ENCODE results near the gene TMEM179B. TPM values are rescaled to one million over a fixed set of nuclear protein-coding genes. Genes with fewer than 3 reads are reported as not detected.

TMEM179B gene
- total RNA-seq, 1 donor from 2014 or later = 51.3 TPM

DNA sequence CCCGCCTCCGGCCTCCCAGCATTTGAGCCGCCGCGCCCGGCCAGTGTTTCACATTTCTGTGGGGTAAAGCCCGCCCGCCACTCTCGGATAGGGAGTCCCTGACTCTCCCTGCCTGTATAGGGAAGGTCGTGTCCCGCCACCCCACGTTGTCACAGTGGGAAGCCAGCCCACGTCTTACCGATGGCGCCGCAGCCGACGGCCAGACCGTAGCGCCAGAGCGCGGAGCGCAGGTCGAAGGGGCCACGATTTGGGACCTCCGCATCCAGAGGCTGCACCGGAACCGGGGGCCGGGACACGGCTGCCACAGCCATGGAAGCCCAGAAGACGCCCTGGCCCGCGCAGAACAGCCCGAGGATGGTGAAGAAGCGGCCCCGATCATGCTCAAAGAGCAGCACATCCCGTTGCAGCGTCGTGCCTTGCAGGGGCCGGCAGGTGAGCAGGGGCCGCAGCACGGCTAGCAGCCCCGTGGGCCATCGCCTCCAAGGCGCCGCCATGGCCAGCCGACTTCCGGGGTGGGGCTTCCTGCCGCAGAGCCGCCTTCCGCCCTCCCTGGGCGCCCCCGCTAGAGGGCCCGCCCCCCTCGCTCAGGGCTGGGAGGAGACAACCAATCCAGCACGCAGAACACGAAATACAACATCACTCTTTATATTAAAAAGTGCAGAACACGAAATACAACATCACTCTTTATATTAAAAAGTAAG lies 4.4 kb downstream of the TMEM179B start, which contains the start of gene TMEM223:
Gene TMEM223, minus strand, starts transcription at position 506 of the 701 bp plus-strand sequence. Its CDS starts 12 bp downstream, at position 494.
- peak within 1 kb of the TSS; percentile 87 for H3K9ac ChIP-seq (ENCODE audit: low read length)
- H3K4me2 ChIP-seq (ENCODE audit: low read length) = peak within 1 kb of the TSS; percentile 98
- H3K4me3 Mint-ChIP-seq (ENCODE audit: unreplicated experiment) = peak within 1 kb of the TSS; percentile 89
- H3K27me3 ChIP-seq (ENCODE audit: insufficient read depth, low read length) = no peaks in the 10 kb centered on the region
- H3K4me1 Mint-ChIP-seq (ENCODE audit: low read depth, unreplicated experiment) = peaks cover 19% of the 10 kb centered on the region
- no peaks in the 10 kb centered on the region for H3K9me3 Mint-ChIP-seq (ENCODE audit: unreplicated experiment)
- FAIRE-seq (no peak), DNase-seq (ENCODE audit: low read depth) (peak; percentile 49)
- H3K27ac Mint-ChIP-seq (ENCODE audit: unreplicated experiment) = peak within 1 kb of the TSS; percentile 86
- TF ChIP-seq, protein P1, sequence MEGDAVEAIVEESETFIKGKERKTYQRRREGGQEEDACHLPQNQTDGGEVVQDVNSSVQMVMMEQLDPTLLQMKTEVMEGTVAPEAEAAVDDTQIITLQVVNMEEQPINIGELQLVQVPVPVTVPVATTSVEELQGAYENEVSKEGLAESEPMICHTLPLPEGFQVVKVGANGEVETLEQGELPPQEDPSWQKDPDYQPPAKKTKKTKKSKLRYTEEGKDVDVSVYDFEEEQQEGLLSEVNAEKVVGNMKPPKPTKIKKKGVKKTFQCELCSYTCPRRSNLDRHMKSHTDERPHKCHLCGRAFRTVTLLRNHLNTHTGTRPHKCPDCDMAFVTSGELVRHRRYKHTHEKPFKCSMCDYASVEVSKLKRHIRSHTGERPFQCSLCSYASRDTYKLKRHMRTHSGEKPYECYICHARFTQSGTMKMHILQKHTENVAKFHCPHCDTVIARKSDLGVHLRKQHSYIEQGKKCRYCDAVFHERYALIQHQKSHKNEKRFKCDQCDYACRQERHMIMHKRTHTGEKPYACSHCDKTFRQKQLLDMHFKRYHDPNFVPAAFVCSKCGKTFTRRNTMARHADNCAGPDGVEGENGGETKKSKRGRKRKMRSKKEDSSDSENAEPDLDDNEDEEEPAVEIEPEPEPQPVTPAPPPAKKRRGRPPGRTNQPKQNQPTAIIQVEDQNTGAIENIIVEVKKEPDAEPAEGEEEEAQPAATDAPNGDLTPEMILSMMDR (IDR thresholded peaks at IDR 0.05; ENCODE audit: insufficient read depth, low read depth, low read length) = no peak
- TF ChIP-seq EZH2 (IDR thresholded peaks at IDR 0.05; ENCODE audit: insufficient read depth, low read length) = no peak
- H3K36me3 Mint-ChIP-seq (ENCODE audit: low read depth, unreplicated experiment) = peaks cover 25% of the 10 kb centered on the region
- peaks cover 49% of the 10 kb centered on the region for H4K20me1 ChIP-seq (ENCODE audit: insufficient read depth, low read length)
- peaks cover 38% of the 10 kb centered on the region for H3K36me3 ChIP-seq (ENCODE audit: insufficient read depth, low read length)
- H3K27me3 Mint-ChIP-seq (ENCODE audit: low read depth, unreplicated experiment) = no peaks in the 10 kb centered on the region
- peak within 1 kb of the TSS; percentile 71 for H3K27ac ChIP-seq (ENCODE audit: low read depth, low read length)
- peaks cover 23% of the 10 kb centered on the region for H3K4me1 ChIP-seq (ENCODE audit: insufficient read depth, low read length)
- H3K79me2 ChIP-seq (ENCODE audit: insufficient read depth, low read length) = peaks cover 49% of the 10 kb centered on the region
- no peaks in the 10 kb centered on the region for H3K9me3 ChIP-seq (ENCODE audit: insufficient read depth, low read depth, low read length)
- H2AFZ ChIP-seq (ENCODE audit: low read depth, low read length) = peak within 1 kb of the TSS; percentile 71
- peak within 1 kb of the TSS; percentile 92 for H3K4me3 ChIP-seq (ENCODE audit: insufficient read depth, low read depth, low read length)

DNA sequence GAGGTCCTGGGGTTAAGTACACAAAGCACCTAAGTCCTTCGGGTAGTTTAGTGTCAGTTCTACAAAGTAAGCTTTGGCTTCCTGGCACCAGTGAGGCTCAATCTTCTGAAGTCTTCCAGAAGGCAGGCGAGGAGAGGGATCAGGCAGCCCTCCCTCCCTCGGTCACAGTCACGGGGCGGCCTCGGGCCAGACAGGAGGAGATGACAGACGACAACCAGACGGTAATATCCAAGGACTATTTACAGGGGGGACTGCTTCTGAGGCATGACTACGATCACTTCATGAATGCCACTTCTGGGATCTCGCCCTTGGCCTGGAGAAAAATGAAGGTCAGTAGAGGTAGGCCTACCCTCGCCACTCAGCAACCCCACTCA lies 5.0 kb downstream of the TMEM179B start:
- no peak overlapping the region for H2AFZ ChIP-seq (ENCODE audit: low read depth, low read length)
- no peaks in the 10 kb centered on the region for H3K27me3 ChIP-seq (ENCODE audit: insufficient read depth, low read length)
- Mint-ChIP-seq H3K9me3 (ENCODE audit: unreplicated experiment) (no peaks in the 10 kb centered on the region), H3K4me1 (ENCODE audit: low read depth, unreplicated experiment) (peaks cover 19% of the 10 kb centered on the region), H3K27me3 (ENCODE audit: low read depth, unreplicated experiment) (no peaks in the 10 kb centered on the region), H3K27ac (ENCODE audit: unreplicated experiment) (peak overlapping the region; percentile 86), H3K4me3 (ENCODE audit: unreplicated experiment) (peak overlapping the region; percentile 89), H3K36me3 (ENCODE audit: low read depth, unreplicated experiment) (peaks cover 25% of the 10 kb centered on the region)
- H3K9ac ChIP-seq (ENCODE audit: low read length) = peak overlapping the region; percentile 87
- no peaks in the 10 kb centered on the region for H3K9me3 ChIP-seq (ENCODE audit: insufficient read depth, low read depth, low read length)
- H3K27ac ChIP-seq (ENCODE audit: low read depth, low read length) = peak overlapping the region; percentile 13
- no peak for DNase-seq (ENCODE audit: low read depth)
- H3K79me2 ChIP-seq (ENCODE audit: insufficient read depth, low read length) = peaks cover 49% of the 10 kb centered on the region
- H4K20me1 ChIP-seq (ENCODE audit: insufficient read depth, low read length) = peaks cover 49% of the 10 kb centered on the region
- no peak for FAIRE-seq
- no peak for TF ChIP-seq EZH2 (IDR thresholded peaks at IDR 0.05; ENCODE audit: insufficient read depth, low read length)
- TF ChIP-seq, protein P1 (IDR thresholded peaks at IDR 0.05; ENCODE audit: insufficient read depth, low read depth, low read length) = no peak
- peaks cover 40% of the 10 kb centered on the region for H3K36me3 ChIP-seq (ENCODE audit: insufficient read depth, low read length)
- peak overlapping the region; percentile 92 for H3K4me3 ChIP-seq (ENCODE audit: insufficient read depth, low read depth, low read length)
- H3K4me2 ChIP-seq (ENCODE audit: low read length) = peak overlapping the region; percentile 98
- H3K4me1 ChIP-seq (ENCODE audit: insufficient read depth, low read length) = peaks cover 23% of the 10 kb centered on the region
